ENCODE data around the gene LGI1.
"Not testable (repeated sequence)": the region's sequence is repeated elsewhere in the genome, so short reads cannot be mapped to it uniquely, and the experiment has no call there.

LGI1 gene

DNA sequence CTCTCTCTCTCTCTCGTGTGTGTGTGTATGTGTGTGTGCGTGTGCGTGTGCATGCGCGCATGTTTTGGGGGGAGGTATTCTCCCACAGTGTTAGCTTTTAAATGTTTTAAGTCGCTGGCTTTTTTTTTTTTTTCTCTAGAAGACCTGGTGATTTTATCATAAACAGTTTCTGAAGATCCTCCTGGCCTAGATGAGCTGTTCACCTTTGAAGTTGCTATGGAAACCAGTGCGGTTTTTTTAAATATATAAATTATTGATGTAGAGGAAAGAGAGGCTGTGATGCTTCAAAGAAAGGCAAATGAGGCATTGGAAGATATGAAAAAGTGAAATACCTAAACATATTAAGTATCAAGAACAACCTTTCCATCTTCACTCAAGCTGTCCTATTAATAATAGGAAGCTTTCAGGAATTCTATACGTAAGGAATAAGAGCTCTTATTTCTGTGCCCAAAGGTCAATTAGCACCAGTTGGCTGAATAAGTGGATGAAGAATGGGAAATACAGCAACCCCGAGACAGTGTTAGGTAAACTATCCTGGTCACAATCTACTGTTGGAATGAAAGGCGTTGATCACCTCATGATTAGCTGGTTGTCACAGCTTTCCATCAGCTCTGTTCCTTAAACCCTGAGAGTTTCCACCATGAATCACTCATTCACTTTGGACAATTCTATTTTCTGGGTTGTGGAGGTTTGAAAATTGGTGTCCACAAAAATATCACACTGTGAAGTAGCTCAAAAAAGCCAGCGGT is 69.5 kb downstream of the LGI1 start:
- DNase-seq (ENCODE audit: low spot score), result no peak
- TF ChIP-seq, protein P1, sequence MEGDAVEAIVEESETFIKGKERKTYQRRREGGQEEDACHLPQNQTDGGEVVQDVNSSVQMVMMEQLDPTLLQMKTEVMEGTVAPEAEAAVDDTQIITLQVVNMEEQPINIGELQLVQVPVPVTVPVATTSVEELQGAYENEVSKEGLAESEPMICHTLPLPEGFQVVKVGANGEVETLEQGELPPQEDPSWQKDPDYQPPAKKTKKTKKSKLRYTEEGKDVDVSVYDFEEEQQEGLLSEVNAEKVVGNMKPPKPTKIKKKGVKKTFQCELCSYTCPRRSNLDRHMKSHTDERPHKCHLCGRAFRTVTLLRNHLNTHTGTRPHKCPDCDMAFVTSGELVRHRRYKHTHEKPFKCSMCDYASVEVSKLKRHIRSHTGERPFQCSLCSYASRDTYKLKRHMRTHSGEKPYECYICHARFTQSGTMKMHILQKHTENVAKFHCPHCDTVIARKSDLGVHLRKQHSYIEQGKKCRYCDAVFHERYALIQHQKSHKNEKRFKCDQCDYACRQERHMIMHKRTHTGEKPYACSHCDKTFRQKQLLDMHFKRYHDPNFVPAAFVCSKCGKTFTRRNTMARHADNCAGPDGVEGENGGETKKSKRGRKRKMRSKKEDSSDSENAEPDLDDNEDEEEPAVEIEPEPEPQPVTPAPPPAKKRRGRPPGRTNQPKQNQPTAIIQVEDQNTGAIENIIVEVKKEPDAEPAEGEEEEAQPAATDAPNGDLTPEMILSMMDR (IDR thresholded peaks at IDR 0.05; ENCODE audit: borderline replicate concordance, control extremely low read depth, extremely low read depth, insufficient read depth, missing control alignments), result no peak
- in situ Hi-C loops (cut with MboI; ENCODE audit: low sequenced_read_pairs, unreplicated experiment), result no loop called here

DNA sequence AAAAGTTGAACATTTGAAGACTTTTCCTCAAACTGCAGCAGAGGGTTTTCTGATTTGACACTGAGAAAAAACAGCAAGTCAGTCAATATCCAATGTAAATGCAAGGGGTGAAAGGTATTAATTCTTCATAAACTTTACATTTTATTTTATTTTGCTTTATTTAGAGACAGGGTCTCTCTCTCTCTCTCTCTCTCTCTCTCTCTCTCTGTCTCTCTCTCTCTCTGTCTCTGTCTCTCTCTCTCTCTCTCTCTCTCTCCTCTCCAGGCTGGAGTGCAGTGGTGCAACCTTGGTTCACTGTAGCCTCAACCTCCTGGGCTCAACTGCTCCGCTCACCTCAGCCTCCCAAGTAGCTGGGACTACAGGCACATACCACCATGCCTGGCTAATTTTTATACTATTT is 73.3 kb downstream of the LGI1 start:
- in situ Hi-C loops (cut with MboI; ENCODE audit: low sequenced_read_pairs, unreplicated experiment); DNase-seq (ENCODE audit: low spot score): not testable (repeated sequence)

- DNase-seq (ENCODE audit: low spot score), result no peak
- in situ Hi-C loops (cut with MboI; ENCODE audit: low sequenced_read_pairs, unreplicated experiment), result no loop called here
These were observed 78.0 kb downstream of the LGI1 start for GRCh38 chr10:93835770-93836169.

DNA sequence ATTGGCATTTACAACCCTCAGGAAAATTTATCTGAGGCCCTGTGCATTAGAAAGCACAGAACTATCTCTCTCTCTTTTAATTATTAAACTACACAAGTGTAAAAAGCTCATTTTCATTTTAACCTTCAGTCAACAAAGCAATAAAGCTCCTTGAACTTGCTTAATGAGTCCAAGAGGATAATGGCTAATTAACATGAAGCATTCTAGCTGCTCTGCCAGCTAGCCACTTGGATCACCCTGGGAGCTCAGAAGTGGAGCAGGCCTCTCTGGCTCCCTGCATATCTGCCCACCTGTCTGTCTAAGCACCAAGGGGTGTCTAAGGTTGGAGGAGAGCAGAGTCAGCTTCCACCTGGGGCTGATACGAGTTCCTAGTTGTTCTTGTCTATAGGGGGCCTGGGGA is 80.1 kb downstream of the LGI1 start:
- no peak for DNase-seq (ENCODE audit: low spot score)
- TF ChIP-seq, protein P1 (IDR thresholded peaks at IDR 0.05; ENCODE audit: borderline replicate concordance, control extremely low read depth, extremely low read depth, insufficient read depth, missing control alignments), result no peak
- in situ Hi-C loops (cut with MboI; ENCODE audit: low sequenced_read_pairs, unreplicated experiment), result no loop called here

More at GRCh38 chr10:93835770-93836169, 78.0 kb downstream of the LGI1 start:
- TF ChIP-seq, protein P1 (IDR thresholded peaks at IDR 0.05; ENCODE audit: borderline replicate concordance, control extremely low read depth, extremely low read depth, insufficient read depth, missing control alignments), result no peak

DNA sequence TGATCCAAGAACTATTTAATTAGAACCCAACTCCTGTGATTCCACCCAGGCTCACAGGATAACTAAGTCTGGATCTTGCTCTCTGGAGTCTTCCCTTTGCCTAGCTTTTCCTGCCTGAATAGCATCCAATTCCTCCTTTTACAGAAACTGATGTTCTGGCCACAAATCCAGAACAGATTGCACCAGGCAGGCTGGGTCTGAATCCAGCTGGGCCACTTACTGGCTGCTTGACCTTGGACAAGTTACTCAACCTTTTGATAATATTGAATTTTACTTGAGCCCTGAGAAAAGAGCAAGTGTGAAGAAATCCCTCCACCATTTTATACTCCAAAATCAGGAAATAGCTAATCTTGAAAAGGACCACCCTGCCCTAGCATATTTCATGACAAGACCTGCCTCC is 80.5 kb downstream of the LGI1 start:
- in situ Hi-C loops (cut with MboI; ENCODE audit: low sequenced_read_pairs, unreplicated experiment), result no loop called here
- DNase-seq (ENCODE audit: low spot score), result no peak
- TF ChIP-seq, protein P1 (IDR thresholded peaks at IDR 0.05; ENCODE audit: borderline replicate concordance, control extremely low read depth, extremely low read depth, insufficient read depth, missing control alignments), result no peak

- in situ Hi-C loops (cut with MboI; ENCODE audit: low sequenced_read_pairs, unreplicated experiment), result no loop called here
- DNase-seq (ENCODE audit: low spot score), result no peak
- TF ChIP-seq, protein P1 (IDR thresholded peaks at IDR 0.05; ENCODE audit: borderline replicate concordance, control extremely low read depth, extremely low read depth, insufficient read depth, missing control alignments), result no peak
These were observed 84.2 kb downstream of the LGI1 start for GRCh38 chr10:93841961-93842360.

- DNase-seq (ENCODE audit: low spot score), result no peak
- in situ Hi-C loops (cut with MboI; ENCODE audit: low sequenced_read_pairs, unreplicated experiment), result no loop called here
- TF ChIP-seq, protein P1 (IDR thresholded peaks at IDR 0.05; ENCODE audit: borderline replicate concordance, control extremely low read depth, extremely low read depth, insufficient read depth, missing control alignments), result no peak
These were observed 87.4 kb downstream of the LGI1 start for GRCh38 chr10:93844979-93845626.

Measured in GM13976 (cell line).